ENCODE results near the gene FOXP1. TPM values are rescaled to one million over a fixed set of nuclear protein-coding genes. Genes with fewer than 3 reads are reported as not detected.
A peak's percentile ranks its signal among the peaks of the same experiment; 100 is the strongest.

FOXP1 gene
- total and polyA plus RNA-seq, 8 donors: 13.4 to 74.1 (median 44.1) TPM

DNA sequence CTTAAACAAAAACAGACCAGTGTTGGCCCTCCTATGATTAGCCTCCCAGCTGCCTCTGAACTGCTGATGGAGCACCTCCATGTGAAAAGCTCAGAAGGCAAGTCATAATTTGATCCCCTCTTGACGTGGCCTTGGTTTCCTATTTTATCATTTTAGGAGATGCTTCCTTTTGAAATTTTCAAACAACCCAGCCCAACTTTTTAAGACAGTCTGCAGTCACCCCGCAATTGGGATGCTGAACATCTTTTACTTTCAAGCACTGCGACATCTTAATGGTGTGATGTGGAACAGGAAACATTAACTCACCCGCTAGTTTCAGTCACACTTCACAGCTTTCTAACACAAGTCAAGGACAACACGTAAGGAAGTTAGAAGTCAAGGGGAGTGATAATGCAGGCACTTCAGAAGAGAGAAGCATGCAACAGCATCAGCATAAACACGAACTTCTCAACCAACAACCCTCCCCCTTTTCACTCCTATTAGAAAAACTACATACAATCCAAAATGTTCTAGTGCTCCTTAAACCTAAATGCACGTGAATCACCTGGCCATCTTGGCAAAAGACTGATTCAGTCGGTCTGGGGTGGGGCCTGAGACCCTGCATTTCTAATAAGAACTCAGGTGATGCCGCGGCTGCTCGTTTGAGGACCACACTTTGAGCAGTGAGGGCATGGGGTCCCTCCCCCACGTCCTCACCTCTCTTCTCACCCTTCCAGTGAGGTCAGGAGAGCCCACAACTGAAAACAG is 161.5 kb downstream of the FOXP1 start:
- Histone ChIP-seq H3K4me3 (no peak overlapping the region), H3K9me3 (no peaks in the 10 kb centered on the region), H3K27ac (no peak overlapping the region), H3K4me1 (peaks cover 0 to 4% (median 0%) of the 10 kb centered on the region in 3 donors), H3K27me3 (no peaks in the 10 kb centered on the region), H3K36me3 (no peaks in the 10 kb centered on the region)
- intact Hi-C loops (cut with DNase I): no loop called here
- WGBS, 2 donors: 83 to 89% methylated on average over 12 of the region's 12 CpGs
- DNase-seq (no peak), ATAC-seq (no peak), FAIRE-seq (no peak)
- TF ChIP-seq CTCF (IDR thresholded peaks at IDR 0.05): no peak

- Histone ChIP-seq H3K4me3 (no peak overlapping the region), H3K36me3 (no peaks in the 10 kb centered on the region), H3K27me3 (no peaks in the 10 kb centered on the region), H3K4me1 (peaks cover 0 to 4% (median 0%) of the 10 kb centered on the region in 3 donors), H3K27ac (no peak overlapping the region), H3K9me3 (no peaks in the 10 kb centered on the region)
- DNase-seq (no peak), ATAC-seq (no peak), FAIRE-seq (no peak)
- 96 to 100% methylated on average over 4 of the region's 4 CpGs for WGBS, 2 donors
- intact Hi-C loops (cut with DNase I): no loop called here
- TF ChIP-seq CTCF (IDR thresholded peaks at IDR 0.05): no peak
Observed at GRCh38 chr3:71421475-71421819, 162.1 kb downstream of the FOXP1 start.

DNA sequence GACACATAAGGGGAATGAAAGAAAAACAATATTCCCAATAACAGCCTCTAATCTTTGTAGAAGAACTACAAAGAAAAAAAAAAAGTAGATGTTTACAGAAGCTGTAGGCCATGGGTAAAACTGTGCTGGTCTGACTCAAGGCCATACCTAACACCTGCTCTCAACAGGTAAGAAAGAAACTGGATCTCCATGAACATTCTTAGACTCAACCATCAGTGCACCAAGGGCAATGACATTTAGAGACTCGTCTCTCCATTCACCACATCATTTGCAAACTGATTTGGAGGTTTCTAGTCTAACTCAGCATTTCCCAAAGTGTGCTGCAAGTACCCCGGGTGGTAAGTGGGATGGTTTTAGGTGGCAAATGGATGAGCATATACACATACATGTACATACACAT is 164.2 kb downstream of the FOXP1 start:
- H3K27ac ChIP-seq: no peak overlapping the region
- intact Hi-C loops (cut with DNase I): no loop called here
- no peak for DNase-seq
- no peak overlapping the region for H3K4me3 ChIP-seq
- no peaks in the 10 kb centered on the region for H3K36me3 ChIP-seq
- no peaks in the 10 kb centered on the region for H3K27me3 ChIP-seq
- peaks cover 0 to 9% (median 4%) of the 10 kb centered on the region in 3 donors for H3K4me1 ChIP-seq
- H3K9me3 ChIP-seq: no peaks in the 10 kb centered on the region
- FAIRE-seq: no peak
- ATAC-seq: peak; percentile 63 to 87 (median 71)
- TF ChIP-seq CTCF (IDR thresholded peaks at IDR 0.05): no peak
- 60 to 76% methylated on average over 2 of the region's 2 CpGs for WGBS, 2 donors

DNA sequence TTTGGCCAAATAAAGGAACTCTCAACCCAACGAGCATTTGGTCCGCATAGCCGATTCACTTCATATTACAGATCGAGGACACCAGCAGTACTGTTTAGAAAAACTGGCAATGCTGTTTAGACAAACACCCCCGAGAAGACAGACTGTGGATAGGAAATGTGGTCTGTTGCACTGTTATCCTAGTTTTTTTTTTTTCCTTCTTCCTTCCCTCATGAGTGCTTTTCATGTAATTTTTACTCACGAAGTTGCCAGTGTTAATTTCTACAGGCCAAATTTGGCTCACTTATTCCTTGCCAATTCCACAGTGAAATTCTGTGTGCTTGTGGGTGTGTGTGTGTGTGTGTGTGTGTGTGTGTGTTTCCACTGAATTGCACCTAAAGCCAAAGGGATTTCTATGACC is 165.7 kb downstream of the FOXP1 start:
- WGBS, 2 donors: 86 to 89% methylated on average over 6 of the region's 6 CpGs
- no peaks in the 10 kb centered on the region for H3K9me3 ChIP-seq
- H3K27ac ChIP-seq: no peak overlapping the region
- intact Hi-C loops (cut with DNase I): no loop called here
- no peak for TF ChIP-seq CTCF (IDR thresholded peaks at IDR 0.05)
- no peaks in the 10 kb centered on the region for H3K27me3 ChIP-seq
- DNase-seq (no peak), ATAC-seq (no peak), FAIRE-seq (no peak)
- H3K4me1 ChIP-seq: peaks cover 0 to 9% (median 0%) of the 10 kb centered on the region in 3 donors
- H3K4me3 ChIP-seq: no peak overlapping the region
- no peaks in the 10 kb centered on the region for H3K36me3 ChIP-seq

DNA sequence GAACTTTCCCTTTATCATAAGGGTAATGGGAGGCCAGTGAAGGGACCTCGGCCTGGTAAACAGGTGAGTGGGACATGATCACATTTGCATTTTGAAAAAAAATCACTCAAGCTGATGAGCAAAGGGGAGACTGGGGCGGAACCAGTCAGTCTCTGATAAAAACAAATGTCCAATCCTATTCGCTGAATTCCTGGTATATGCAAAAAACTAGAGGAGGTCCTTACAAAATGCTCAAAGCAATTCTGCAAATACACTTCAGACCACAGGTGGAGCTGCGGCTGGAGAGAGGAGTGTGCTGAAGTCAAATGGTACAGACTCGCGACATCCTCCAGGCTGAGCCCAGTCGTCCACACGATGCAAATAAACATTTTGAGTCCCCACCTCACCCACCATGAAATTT is 166.7 kb downstream of the FOXP1 start:
- 84 to 92% methylated on average over 8 of the region's 8 CpGs for WGBS, 2 donors
- DNase-seq: no peak
- FAIRE-seq: no peak

More for the DNA sequence above, 166.7 kb downstream of the FOXP1 start:
- Histone ChIP-seq H3K4me3 (no peak overlapping the region), H3K27ac (no peak overlapping the region), H3K9me3 (no peaks in the 10 kb centered on the region), H3K27me3 (no peaks in the 10 kb centered on the region), H3K4me1 (peaks cover 0 to 9% (median 0%) of the 10 kb centered on the region in 3 donors), H3K36me3 (no peaks in the 10 kb centered on the region)
- intact Hi-C loops (cut with DNase I): no loop called here
- no peak for TF ChIP-seq CTCF (IDR thresholded peaks at IDR 0.05)
- ATAC-seq: peak in 2 of 4 donors; percentile 22 to 40
